ENCODE results near the gene RHEB. TPM values are rescaled to one million over a fixed set of nuclear protein-coding genes. Genes with fewer than 3 reads are reported as not detected.

RHEB gene
- total and polyA plus RNA-seq, 2 of the 4 experiments (the other 2 are of a cell fraction) = 19.7 to 67.2 TPM

DNA sequence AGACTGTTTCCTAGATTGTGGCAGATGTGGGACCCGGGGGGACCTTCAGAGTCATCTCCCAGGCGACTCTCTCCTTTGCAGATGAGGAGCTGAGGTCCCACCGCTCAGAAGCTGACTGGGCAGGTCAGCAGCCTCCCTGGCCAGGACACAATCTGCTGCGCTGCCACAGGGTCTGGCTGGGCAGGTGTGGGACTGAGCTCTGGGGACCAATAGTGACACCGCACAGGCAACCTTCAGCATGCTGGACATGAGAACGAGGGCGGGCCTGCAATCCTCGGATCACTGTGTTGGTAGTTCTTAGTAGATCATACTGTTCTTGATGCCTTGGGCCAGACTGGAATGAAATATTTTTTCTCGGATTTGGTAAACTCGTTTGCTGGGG is 59.2 kb downstream of the RHEB start:
- no peak for TF ChIP-seq NFE2L2 (IDR thresholded peaks at IDR 0.05; ENCODE audit: low read depth, low read length)
- no peak for TF ChIP-seq CEBPB (IDR thresholded peaks at IDR 0.05; ENCODE audit: low read depth, low read length)
- TF ChIP-seq, protein P1, sequence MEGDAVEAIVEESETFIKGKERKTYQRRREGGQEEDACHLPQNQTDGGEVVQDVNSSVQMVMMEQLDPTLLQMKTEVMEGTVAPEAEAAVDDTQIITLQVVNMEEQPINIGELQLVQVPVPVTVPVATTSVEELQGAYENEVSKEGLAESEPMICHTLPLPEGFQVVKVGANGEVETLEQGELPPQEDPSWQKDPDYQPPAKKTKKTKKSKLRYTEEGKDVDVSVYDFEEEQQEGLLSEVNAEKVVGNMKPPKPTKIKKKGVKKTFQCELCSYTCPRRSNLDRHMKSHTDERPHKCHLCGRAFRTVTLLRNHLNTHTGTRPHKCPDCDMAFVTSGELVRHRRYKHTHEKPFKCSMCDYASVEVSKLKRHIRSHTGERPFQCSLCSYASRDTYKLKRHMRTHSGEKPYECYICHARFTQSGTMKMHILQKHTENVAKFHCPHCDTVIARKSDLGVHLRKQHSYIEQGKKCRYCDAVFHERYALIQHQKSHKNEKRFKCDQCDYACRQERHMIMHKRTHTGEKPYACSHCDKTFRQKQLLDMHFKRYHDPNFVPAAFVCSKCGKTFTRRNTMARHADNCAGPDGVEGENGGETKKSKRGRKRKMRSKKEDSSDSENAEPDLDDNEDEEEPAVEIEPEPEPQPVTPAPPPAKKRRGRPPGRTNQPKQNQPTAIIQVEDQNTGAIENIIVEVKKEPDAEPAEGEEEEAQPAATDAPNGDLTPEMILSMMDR (conservative IDR thresholded peaks at IDR 0.05; ENCODE audit: low read depth, low read length) = no peak
- no peak for TF ChIP-seq MAZ (IDR thresholded peaks at IDR 0.05; ENCODE audit: borderline replicate concordance, low read depth, low read length)
- TF ChIP-seq MAFK (IDR thresholded peaks at IDR 0.05; ENCODE audit: low read depth, low read length) = no peak
- no peak for TF ChIP-seq RAD21 (IDR thresholded peaks at IDR 0.05; ENCODE audit: low read length)
- no peak for TF ChIP-seq BHLHE40 (IDR thresholded peaks at IDR 0.05; ENCODE audit: low read depth, low read length)
- TF ChIP-seq, protein P2, sequence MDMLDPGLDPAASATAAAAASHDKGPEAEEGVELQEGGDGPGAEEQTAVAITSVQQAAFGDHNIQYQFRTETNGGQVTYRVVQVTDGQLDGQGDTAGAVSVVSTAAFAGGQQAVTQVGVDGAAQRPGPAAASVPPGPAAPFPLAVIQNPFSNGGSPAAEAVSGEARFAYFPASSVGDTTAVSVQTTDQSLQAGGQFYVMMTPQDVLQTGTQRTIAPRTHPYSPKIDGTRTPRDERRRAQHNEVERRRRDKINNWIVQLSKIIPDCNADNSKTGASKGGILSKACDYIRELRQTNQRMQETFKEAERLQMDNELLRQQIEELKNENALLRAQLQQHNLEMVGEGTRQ (IDR thresholded peaks at IDR 0.05; ENCODE audit: low read depth, low read length) = no peak
- TF ChIP-seq, protein P3, sequence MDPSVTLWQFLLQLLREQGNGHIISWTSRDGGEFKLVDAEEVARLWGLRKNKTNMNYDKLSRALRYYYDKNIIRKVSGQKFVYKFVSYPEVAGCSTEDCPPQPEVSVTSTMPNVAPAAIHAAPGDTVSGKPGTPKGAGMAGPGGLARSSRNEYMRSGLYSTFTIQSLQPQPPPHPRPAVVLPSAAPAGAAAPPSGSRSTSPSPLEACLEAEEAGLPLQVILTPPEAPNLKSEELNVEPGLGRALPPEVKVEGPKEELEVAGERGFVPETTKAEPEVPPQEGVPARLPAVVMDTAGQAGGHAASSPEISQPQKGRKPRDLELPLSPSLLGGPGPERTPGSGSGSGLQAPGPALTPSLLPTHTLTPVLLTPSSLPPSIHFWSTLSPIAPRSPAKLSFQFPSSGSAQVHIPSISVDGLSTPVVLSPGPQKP (IDR thresholded peaks at IDR 0.05; ENCODE audit: borderline replicate concordance, low read depth, low read length) = no peak
- TF ChIP-seq POLR2A (IDR thresholded peaks at IDR 0.05; ENCODE audit: low read depth, low read length) = no peak; the same call in 1 of the 2 replicates
- no peak for TF ChIP-seq FOS (IDR thresholded peaks at IDR 0.05; ENCODE audit: low read depth, low read length)
- no peak for TF ChIP-seq CHD1 (IDR thresholded peaks at IDR 0.05; ENCODE audit: low read depth, low read length)
- TF ChIP-seq SMC3 (IDR thresholded peaks at IDR 0.05; ENCODE audit: low read depth, low read length) = no peak
- no peak for TF ChIP-seq MXI1 (IDR thresholded peaks at IDR 0.05; ENCODE audit: borderline replicate concordance, low read depth, low read length)
- TF ChIP-seq RCOR1 (IDR thresholded peaks at IDR 0.05; ENCODE audit: insufficient replicate concordance, low read length) = no peak
- no peak for TF ChIP-seq RFX5 (IDR thresholded peaks at IDR 0.05; ENCODE audit: low read depth, low read length)
- Histone ChIP-seq H3K27ac (ENCODE audit: insufficient read depth, low read length) (peak overlapping the region; percentile 74), H2AK5ac (ENCODE audit: low read depth, low read length) (peak overlapping the region; percentile 84), H3K4ac (ENCODE audit: low read depth, low read length) (peak overlapping the region; percentile 82), H3K14ac (replicated peaks; ENCODE audit: low read depth, low read length) (peak overlapping the region; percentile 63), H2BK15ac (ENCODE audit: low read depth, low read length) (peak overlapping the region; percentile 27; the same call in 2 of the 3 replicates), H4K91ac (ENCODE audit: insufficient read depth, low read depth, low read length) (peak overlapping the region; percentile 88), H3K4me3 (ENCODE audit: insufficient read depth, low read depth, low read length) (no peak overlapping the region), H2AFZ (replicated peaks; ENCODE audit: low read length, poor library complexity) (peak overlapping the region; percentile 85), H4K20me1 (ENCODE audit: insufficient read depth, low read length) (no peaks in the 10 kb centered on the region), H3K9me3 (ENCODE audit: control insufficient read depth, insufficient read depth, low read length) (peaks cover 6% of the 10 kb centered on the region), H2AK9ac (replicated peaks; ENCODE audit: low read depth, low read length, poor library complexity) (peak overlapping the region; percentile 21), H2BK5ac (ENCODE audit: low read depth, low read length, poor library complexity, severe bottlenecking) (peak overlapping the region; percentile 41), H3K56ac (ENCODE audit: extremely low read depth, insufficient read depth, low read length) (peak overlapping the region; percentile 20), H4K8ac (ENCODE audit: low read depth in 2 of 2, low read length in 2 of 2) (peak overlapping the region; percentile 62 to 70), H3K9ac (ENCODE audit: low read depth, low read length) (peak overlapping the region; percentile 30), H3K36me3 (ENCODE audit: control insufficient read depth, insufficient read depth, low read length) (peaks cover 10% of the 10 kb centered on the region), H3K18ac (ENCODE audit: low read depth, low read length) (peak overlapping the region; percentile 10; the same call in 1 of the 2 replicates), H2BK20ac (ENCODE audit: low read depth, low read length) (0 out of 2 replicates have a peak overlapping the region, but pooled peaks have one; percentile 36), H3K27me3 (ENCODE audit: control insufficient read depth, insufficient read depth, low read length) (no peaks in the 10 kb centered on the region), H3K9me1 (ENCODE audit: insufficient read depth, low read length) (peaks cover 10% of the 10 kb centered on the region), H3K23ac (ENCODE audit: low read depth, low read length) (peak overlapping the region; percentile 43), H3K4me2 (ENCODE audit: low read depth, low read length) (peak overlapping the region; percentile 40), H2BK120ac (ENCODE audit: low read depth, low read length) (peak overlapping the region; percentile 75), H3K4me1 (ENCODE audit: control insufficient read depth, insufficient read depth, low read length) (peaks cover 14% of the 10 kb centered on the region), H4K5ac (ENCODE audit: low read depth, low read length) (peak overlapping the region; percentile 2; the same call in 1 of the 2 replicates), H3K79me1 (ENCODE audit: low read depth in 1 of 2, low read length in 2 of 2) (peaks cover 0 to 10% of the 10 kb centered on the region in 2 experiments; a peak in 1 of 4 replicates)
- BruUV-seq (replicated peaks) = no TSS peak
- ChIA-PET CTCF (interaction anchor here (0.9 to 1.5 kb wide), 4 partner anchors 33 to 145 kb away, joined by 3 to 4 read pairs (median 3); no protein-coding TSS in a partner anchor), POLR2A (ENCODE audit: unreplicated experiment) (no interaction called here)
- ATAC-seq (ENCODE audit: low read depth) = no peak; the same call in 1 of the 2 replicates
- DNase-seq = no peak
- dilution Hi-C loops (cut with HindIII; ENCODE audit: low sequenced_read_pairs, unreplicated experiment) (no loop called here), in situ Hi-C loops (cut with MboI; ENCODE audit: low sequenced_read_pairs) (loop anchor here (25.0 kb wide), 1 partner anchor 302 kb away; no protein-coding TSS in a partner anchor), intact Hi-C loops (cut with micrococcal nuclease) (loop anchor here (1.0 to 5.0 kb wide), 3 partner anchors 58 to 294 kb away; partner anchors contain the start of gene RHEB)
- WGBS, 2 experiments (ENCODE audit: extremely low coverage in 2 of 2, insufficient read length in 1 of 2) = 77% methylated on average over 6 of the region's 10 CpGs; no CpG with 5 or more reads in 1 of the 2 experiments
